Stimulated activated CD4-positive, alpha-beta T cell treated with anti-CD3 and anti-CD28 coated beads, Interleukin-4, amount 100 ng/mL, for 48 hours (primary cell): ENCODE measurements around the gene KLHL14.
"Not testable (repeated sequence)": the region's sequence is repeated elsewhere in the genome, so short reads cannot be mapped to it uniquely, and the experiment has no call there.

Experiments used
- DNase-seq, 2 donors: peaks; one replicate each; pipeline ENCODE4 v3.0.0-alpha.2; 2020; ENCODE audit warnings: low read depth in 2 of 2

The KLHL14 gene

GRCh38 chr18:32772581-32773381, at the start of gene KLHL14:
TSS of gene KLHL14 (minus strand) at chr18:32773023. CDS start at chr18:32770591, 2,432 bp downstream.
- DNase-seq = no peak

GRCh38 chr18:32822197-32822596, 49.4 kb upstream of the KLHL14 start:
- DNase-seq = no peak

- no peak for DNase-seq
Measured at GRCh38 chr18:32815881-32816280, 43.1 kb upstream of the KLHL14 start.

DNA sequence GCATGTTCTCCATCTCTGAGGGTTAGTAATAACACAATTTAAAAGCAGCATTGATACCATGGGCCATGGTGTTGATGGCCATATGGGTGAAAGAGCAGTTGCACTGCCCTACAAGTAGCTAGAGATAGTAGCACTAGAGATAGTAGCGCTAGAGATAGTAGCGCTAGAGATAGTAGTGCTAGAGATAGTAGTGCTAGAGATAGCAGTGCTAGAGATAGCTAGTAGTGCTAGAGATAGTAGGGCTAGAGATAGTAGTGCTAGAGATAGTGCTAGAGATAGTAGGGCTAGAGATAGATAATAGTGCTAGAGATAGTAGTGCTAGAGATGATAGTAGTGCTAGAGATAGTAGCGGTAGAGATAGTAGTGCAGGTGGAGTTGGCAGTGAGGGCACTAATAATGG, 39.5 kb upstream of the KLHL14 start:
- no peak for DNase-seq

- DNase-seq = no peak
Measured at GRCh38 chr18:32810314-32810713, 37.5 kb upstream of the KLHL14 start.

DNA sequence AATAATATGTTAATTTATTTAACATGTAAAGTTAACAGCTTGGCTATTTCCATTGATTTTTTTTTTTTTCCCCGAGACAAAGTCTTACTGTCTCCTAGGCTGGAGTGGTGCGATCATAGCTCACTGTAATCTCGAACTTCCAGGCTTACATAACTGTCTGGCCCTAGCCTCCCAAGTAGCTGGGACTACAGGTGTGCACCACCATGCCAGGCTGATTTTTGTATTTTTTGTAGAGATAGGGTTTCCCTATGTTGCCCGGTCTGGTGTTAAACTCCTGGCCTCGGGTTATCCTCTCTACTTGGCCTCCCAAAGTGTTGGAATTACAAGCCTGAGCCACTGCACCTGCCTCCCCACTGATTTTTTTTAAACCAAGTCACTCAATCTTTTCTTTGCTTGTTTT, 32.5 kb upstream of the KLHL14 start:
- DNase-seq = no peak

DNA sequence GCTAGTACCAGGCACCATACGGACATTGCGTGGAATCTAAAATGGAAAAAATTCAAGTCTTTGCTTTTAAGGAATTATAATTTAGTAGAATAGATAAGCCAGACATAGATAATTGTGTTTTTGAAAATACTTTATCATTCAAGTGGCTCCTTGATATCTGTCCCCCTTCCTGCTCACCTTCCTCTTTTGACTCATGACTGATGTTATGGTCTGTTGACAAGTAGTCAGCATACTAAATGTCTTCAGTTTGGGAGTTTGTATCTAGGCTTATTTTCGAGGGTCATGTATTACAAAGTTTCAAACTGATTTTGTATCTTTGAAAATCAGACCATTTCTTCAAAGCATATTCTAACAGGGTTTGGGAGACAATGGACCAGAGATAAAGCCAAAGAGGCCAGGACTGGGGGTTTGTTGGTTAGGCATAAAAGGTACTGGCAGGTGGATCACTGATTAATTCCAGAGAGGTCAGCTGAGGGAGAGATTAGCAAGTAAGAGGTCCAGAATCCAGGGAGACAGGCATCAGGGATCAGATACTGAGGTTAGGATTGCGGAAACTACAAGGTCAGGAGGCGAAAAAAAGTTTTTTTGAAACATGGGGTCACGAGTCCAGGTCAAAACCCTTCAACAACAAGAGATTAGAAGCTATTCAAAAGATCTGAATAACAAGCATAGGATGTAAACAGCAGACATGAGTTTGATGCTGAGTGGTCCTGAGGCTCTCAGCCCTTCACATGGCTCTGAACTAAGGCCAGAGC, 31.5 kb upstream of the KLHL14 start:
- DNase-seq = no peak

- no peak for DNase-seq
Measured at GRCh38 chr18:32803568-32803967, 30.7 kb upstream of the KLHL14 start.

DNA sequence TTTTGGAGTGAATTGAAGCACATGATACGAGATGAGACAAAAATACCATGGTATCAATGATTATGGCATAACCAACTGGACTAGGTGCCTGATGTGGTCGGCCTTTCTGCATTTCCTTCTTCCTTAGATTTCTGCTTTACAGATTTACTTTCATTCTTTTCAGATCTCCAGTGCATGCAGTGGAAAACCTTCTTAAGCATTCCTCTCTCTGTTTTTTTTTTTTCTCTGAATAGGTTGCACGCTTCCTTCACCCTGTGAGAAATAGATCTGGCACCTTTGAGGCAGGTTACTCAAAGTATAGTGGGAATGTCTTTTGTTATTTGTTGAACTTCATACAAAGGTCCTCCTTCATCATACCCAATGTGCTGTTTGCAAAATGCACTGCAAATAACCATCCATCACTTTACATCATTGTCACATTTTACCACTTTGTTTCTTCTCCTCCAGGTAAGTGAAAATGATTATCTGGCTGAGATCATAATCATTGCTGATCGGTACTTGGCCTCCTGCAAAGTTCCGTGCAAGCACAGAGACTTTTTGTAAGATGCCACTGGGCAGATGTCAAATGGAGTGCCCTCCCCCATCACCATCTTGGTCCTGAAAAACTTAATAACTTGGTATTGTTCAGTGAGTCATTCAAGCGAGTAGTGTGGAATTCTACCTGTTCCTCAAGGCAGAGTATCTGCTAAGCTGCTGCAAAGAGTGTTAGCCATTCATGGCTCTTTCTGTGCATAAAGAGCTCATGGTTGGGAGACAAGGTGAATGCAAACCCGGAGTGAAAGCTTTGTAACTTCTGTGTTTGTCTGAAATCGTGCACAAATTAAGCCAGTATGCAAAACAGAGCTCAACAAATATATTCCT, 30.0 kb upstream of the KLHL14 start:
- no peak for DNase-seq

DNA sequence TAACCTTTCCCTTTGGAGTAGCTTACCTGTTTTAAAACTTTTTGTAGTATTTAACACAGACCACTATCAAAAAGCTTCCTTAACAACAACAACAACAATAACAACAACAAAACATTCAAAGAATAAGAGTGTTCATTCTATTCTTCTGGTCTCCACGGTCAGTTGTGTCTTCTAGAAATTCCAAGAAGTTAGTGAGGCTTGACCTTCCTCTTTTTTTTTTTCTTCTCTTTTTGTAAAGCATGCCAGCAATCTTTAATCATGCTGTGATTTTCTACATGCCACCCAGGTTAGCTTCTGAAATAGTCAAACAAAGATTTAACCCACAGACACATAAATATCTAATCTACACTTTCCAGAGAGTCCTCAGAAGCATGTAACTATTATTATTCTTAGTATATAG, 28.4 kb upstream of the KLHL14 start:
- no peak for DNase-seq

DNA sequence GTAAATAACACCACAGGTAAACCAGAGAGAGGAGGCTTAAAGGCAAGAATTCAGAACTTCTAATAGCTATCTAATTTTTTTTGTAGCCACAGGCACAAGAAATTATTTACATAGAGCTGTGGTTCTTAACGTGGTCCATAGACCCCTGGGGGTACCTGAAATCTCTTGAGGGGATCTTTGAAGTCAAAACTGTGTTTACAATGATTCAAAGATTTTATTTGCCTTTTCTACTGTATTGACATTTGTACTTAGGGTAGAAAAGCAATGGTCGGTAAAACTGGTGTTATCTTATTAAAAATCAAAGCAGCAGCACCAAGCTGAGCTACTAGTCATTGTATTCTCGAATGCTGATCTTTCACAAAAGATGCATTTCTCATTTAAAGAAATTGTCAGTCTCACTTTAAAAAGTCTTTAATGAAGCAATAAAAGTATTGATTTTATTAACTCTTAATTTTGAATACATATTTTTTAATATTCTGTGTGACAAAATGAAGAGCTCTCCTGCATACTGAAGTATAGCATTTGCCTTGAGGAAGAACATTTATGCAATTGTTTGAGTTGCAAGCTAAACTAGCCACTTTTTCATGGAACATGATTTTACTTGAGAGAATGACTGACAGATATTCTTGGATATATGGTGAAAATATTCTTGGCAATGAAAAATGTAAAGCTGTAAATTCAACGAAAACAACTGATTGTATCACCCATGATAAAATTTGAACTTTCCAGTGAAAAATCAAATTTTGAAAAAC, 25.6 kb upstream of the KLHL14 start:
- DNase-seq = no peak

GRCh38 chr18:32794667-32795066, 21.8 kb upstream of the KLHL14 start:
- not testable (repeated sequence) for DNase-seq

DNA sequence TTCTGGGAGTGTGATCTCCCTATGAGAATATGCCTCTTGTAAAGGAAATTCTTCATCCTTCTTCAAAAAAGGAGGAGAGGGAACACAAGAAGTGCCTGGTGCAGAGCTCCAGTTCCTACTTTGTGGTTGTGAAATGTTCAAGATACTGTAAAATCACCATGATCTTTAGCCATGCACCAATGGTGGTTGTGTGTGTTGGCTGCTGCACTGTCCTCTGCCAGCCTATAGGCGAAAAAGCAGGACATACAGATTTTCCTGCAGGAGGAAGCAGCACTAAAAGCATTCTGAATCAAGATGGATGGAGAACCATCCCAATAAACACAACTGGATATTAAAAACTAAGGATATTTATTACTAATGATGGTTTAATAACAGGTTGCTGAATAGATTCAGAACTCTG, 6.2 kb upstream of the KLHL14 start:
- no peak for DNase-seq

GRCh38 chr18:32777049-32777448, 4.2 kb upstream of the KLHL14 start:
- no peak for DNase-seq

GRCh38 chr18:32776561-32776960, 3.7 kb upstream of the KLHL14 start:
- DNase-seq = no peak

GRCh38 chr18:32775628-32776027, 2.8 kb upstream of the KLHL14 start:
- DNase-seq = no peak

DNA sequence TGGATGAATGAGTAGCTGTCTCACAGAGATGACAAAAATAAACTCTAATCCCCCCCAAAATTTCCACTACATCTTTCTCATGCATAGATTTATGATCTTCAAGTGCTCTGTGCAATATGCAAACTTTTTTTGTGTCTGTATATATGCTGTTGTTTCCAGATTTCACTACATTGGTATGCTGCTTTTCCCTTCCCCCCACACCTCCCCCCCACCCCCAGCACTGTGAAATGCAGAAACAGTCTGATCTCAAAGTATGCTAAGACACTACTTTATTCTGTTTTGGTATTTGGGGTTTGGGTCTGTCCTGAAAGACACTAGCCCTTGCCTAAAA, 524 bp upstream of the KLHL14 start:
- no peak for DNase-seq

GRCh38 chr18:32771871-32772580, 797 bp downstream of the KLHL14 start:
- DNase-seq = no peak

DNA sequence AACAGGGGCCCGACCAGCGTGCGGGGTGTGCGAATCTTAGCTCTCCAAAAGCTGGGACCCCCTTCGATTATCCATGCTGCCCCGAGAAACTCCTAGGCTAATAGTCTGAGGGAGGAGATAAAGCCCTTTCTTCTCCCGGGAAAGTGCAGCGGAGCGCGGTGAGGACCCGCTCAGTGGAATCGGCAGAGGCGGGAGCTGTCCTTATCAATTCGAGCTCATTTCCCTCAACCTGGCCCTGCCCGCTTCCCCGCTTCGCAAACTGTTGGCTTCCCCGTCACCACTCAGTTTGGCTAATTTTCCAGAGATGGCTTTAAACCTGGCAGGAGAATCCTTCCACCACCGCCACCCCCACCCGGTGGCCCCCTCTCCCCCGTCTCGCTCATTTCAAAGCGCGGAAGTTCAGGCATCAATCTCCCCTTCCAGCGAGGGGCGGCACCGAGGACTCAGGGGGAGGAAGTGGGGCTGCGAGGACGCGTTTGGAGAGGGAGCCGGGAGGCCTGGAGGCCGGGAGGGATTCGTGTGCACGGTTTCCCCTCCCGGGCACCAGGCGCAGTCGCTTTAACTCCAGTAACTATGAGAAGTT, 1.6 kb downstream of the KLHL14 start:
- no peak for DNase-seq

GRCh38 chr18:32770666-32771168, 2.1 kb downstream of the KLHL14 start:
- no peak for DNase-seq
